NCI-H524 (cell line): ENCODE measurements around the gene NAT9.
A peak's percentile ranks its signal among the peaks of the same experiment; 100 is the strongest.

ENCODE experiments used
- DNase-seq, 2 experiments: peaks; one replicate each; lab custom pipeline; 2025; lab: John Stamatoyannopoulos, UW

NAT9 gene

DNA sequence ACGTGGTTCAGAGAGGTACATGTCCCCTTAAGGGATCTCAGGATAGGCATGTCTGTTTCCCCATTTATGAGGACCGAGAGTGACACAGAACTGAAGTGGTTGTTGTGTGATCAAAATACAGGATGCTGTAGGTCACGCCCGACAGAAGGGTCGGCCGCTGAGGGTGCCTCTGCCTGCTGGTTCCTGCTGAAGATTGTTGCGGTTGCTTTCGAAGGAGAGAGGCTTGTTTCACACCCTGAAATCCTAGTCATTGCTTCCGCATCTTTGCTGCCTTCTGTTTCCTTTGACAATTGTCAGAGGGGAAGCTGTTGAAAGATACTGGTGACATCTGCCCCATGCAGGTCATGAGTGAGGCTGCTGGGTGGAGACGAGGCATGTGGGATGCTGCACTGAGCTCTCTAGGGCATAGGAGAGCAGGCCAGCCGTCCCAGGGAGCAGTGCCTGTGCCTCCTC, 3.8 kb upstream of the NAT9 start:
- no peak for DNase-seq

DNA sequence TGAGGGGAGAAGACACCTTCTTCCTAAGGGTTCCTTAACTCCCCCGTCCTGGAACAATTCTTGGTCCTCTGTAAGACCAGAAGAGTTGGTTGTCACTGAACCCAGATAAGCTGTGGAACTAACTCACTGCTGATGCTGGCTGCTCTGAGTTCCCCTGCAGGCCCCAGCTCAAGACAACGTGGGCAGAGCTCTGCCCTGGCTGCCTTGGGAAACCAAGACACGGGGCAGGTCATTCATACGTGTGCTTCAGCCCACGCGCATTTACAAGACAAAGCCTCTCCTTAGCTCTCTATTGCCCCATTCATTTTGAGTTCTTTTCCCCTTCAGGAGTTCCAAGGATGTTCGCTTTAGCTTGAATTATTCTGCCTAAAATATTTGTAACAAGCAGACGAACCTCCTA, 3.4 kb upstream of the NAT9 start:
- no peak for DNase-seq

DNA sequence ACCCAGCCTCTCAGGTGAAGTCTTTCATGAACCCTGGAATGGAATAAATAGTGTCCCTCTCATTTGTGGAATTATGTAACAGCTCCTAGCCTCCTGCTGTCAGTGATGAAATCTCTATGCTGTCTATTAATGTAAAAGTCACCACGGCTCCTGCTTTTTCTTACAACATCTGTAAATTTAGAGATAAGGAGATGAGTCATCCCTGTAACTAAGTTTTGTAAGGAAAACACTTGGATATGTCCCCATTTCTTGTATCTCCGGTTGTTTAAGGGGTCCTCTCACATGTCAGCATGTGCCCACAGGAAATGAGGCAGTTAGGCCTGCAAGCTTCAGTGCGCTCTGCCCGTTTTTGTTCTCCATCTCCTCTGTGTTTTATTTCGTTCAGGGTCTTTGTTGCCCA, 2.8 kb upstream of the NAT9 start:
- DNase-seq = no peak

DNA sequence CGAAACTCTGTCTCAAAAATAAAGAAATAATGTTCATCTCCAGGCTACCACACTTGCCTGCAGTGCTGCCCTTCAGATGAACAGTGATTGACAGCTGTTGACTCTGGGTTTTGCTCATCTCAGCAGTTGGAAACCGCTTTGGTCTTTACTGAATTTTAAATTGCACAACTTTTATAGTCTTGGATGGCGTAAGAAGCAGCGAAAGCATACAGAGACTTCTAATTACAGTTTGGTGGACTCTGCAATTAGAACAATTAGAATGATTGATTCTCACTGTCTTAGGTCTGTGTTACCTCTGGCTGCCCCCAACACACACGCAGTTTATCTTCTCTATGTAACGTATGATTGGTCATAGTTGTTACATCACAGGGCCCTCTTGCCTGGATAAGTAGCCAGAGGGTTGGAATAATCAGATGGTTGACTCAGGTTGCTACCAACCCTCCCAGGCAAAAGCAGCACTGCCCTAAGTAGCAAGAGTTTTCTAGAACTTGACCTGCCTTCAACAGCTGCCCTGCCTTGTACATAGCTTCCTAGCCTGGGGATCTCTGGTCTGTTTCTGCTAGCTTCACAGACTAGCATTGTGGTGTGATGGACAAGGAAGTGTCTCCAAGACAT, 1.9 kb upstream of the NAT9 start:
- DNase-seq = no peak

DNA sequence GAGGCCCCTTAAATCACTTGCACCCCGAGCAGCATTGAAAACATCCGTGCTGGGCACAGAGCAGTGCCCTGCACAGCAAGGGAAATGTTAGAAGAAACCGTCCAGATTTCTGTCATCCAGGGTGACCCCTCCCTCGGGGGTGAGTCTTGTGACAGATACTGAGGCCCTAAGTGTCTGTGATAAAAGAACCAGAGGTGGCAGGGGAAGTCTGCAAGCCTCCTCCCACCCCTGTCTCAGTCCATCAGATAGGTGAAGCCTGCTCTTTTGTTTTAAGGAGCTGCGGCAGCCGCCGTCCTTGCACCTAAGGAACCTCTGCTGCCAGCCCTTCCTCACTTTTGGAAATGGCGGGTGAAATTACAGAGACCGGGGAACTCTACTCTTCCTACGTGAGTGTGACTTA, 845 bp upstream of the NAT9 start:
- DNase-seq = no peak

DNA sequence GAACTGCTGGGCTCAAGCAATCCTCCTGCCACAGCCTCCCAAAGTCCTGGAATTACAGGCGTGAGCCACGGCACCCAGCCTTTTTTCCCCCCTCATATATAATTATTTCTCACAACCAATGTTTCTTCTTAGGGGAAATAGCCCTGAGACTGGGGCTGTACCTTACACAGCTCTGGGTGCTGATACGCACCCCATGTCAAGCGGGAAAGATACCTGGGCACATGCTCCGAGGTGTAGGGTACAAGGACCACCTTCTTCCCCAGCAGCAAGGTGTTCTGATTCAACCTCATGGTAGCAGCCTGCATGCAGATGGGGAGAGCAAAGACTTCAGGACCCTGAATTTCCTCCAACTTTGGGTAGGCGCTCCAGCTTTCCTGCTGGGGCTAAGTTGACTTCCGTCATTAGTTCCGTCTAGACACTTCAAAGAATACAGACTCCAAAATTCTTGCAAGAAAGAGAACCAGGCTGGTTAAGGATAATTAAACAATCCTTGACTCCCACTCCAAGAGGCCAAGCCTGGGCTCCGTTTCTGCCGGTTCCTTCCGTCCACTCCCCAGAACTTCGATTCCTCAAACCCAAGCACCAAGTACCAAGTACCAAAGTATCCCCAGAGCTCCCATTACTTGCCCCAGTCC, 619 bp downstream of the NAT9 start:
- DNase-seq = no peak

DNA sequence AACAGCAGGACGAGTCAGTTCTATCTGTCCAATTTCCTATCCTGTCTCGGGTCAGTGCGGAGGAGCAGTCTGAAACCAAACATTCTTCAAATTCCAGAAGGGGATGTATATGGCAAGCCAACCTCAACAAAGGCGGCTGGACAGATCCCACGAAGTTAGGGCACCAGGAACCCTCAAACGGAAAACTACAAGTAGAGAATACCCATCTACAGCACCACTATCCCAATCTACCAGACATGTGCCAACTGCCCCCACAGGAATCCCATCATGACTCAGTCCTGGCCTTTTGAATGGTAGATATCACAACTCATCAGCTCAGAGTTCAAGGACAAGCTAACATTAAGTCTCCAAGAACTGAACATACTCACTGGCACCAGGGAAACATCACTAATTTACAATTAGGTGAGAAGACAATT, 2.3 kb downstream of the NAT9 start:
- DNase-seq = no peak

DNA sequence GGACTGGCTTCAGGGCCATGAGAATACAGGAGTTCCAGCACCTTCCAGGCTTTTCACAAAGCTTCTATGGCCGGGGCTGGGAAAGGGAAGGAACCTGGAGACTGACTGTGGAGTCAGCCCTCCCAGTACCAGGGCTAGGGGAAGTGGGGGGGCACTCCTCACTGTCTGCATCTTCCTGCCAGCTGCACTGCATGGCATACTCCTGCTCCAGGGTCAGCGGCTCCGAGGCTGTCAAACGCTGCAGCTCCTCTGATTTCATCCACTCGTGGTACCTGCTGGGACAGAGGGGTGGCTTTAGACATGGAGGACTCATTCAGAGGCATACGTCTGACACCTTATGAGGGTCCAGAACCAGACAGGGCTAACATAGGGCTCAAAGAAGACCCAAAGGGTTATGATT, 2.7 kb downstream of the NAT9 start:
- no peak for DNase-seq

DNA sequence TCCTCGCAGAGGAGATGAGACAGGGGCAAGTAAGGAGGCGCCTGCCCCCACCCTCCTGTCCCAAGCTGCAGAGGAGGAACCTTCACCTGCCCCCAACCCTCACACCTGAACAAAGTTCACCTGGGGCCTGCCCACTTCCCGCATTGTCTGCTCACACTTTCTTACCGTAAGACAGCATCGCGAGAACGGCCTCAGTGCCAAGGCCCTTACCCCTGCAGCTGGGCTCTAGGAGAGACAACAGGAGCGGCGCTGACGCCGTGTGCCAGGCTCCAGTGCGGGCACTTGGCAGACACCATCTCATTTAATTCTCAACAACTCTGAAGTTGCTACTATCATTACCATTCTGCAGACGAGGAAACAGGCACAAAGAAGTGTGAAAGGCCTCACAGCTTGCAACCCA, 4.1 kb downstream of the NAT9 start:
- DNase-seq = no peak

DNA sequence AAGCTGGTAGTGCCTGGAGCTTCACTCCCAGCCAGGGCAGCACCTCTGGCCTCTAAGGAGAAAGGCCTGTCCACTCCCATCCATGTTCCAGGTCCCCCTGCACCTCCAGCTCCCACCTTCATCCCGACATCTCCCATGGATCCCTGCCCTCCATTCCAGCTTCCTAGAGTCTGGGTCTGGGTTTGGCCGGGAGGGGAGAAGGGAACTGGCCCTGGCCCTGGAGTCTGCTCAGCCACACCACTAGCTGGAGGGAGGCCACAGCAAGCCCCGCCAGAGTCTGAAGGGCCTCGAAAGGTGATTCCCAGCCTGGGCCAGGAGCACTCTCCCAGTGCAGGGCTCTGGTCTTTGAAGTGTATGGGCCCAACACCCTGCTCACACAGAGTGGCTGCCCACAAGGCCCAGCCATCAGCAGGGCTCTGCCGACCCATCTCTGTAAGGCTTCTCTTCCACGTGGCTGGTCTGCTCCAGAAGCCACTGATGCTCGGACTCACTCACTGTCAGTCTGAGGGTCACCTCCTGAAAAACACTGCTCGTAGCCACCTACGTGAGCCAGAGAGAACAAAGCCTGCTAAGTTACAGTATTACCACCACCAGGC, 4.7 kb downstream of the NAT9 start:
- no peak for DNase-seq

DNA sequence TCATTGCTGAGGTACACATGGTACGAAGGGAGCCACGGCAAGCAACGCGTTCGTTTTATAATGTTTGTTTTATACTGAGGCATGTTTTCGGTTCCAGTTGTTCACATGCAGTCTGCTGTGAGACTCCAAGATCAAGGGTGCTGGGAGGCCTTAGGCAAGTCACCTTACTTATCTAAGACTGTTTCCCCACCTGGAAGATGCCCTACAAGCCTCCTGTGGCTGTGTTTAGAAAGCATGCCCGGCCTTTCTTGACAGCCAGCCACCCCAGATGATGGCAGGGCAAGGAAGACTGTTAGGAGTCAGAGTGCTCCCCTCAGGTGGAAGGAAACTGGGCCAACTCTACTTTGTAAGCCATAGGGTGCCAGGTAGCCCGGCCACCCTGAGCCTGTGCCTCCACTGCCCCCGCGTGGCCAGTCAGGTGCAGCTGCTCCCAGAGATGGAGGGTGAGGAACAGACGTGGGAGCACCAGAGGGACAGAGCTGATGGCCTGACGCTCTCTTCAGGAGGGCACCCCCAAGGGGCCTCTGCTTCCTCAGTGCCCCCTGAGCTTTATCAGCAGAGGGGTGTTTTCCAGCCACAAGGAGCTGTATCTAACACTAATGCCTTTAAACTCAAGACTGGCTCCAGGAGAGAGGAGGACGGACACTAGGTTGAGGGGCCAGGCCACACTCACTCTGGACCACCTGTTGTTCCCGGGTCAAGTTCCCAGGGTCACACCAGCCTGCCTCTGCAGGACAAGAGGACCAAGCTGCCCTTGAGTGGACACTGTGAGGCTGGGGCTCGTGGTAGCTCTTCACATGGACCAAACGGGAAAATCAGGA, 5.4 kb downstream of the NAT9 start:
- peak; percentile 58 to 77 for DNase-seq

DNA sequence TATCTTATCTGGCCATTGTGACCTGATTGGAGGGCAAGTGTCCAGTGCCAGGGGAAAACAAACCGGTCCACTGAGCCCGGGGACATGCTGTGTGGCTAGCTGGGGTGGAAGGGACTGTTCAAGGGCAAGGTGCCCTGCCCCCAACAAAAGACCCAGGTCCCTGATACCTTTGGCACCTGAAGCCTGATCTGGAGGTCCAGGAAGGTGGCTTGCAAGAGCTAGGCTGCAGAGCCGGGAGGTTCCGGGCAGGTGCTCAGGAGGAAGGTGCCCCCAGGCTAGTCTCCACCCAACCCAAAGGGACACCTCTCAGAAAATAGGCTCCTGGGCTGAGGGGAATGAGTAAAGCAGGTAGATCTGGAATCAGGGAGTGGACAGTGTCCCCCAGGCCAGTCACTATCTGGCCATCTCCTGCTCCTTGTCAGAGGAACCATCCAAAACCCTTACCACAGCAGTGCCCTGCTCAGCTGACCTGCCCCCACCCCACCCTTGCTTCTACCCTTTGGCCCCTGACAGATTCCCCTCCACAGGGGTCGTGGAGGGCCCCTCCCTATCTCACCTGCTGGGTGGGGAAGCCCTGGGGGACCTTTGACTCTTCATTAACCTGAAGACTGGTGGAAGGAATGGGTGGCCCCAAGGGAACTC, 6.2 kb downstream of the NAT9 start:
- DNase-seq = no peak

DNA sequence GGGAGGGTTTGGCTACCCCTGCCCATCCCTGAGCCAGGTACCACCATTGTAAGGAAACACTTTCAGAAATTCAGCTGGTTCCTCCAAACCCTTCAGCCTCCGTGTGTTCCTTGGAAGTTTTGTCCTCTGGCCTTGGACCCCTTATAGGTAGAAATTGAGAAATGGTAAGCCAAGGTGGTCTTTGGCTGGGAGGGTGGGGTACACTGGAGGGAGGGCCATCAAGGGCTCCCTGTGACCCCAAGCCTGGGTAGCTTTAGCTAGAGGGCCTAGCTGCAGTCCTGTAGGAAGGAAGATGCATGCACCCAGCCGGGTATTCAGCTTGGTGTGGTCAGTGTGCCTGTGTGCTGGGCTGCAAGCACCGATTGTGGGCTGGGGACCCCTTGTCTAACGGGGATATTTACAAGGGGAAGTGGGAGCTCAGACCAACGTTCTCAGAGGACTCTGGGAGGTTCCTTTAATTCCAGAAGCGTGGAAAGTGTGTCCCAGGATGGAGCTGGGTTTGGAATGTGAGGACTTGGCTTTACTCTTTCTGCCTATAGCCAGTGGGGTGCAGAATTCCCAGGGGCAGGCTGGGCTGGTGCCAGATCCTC, 6.8 kb downstream of the NAT9 start:
- DNase-seq = no peak

DNA sequence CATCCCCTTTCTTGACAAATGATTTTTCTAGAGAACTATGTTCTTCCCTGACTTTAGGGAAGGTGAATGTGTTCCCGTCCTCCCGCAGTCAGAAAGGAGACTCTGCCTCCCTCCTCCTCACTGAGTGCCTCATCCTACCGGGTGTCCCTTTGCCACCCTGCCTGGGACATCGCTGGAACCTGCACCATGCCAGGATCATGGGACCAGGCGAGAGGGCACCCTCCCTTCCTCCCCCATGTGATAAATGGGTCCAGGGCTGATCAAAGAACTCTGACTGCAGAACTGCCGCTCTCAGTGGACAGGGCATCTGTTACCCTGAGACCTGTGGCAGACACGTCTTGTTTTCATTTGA, 7.4 kb downstream of the NAT9 start:
- no peak for DNase-seq

DNA sequence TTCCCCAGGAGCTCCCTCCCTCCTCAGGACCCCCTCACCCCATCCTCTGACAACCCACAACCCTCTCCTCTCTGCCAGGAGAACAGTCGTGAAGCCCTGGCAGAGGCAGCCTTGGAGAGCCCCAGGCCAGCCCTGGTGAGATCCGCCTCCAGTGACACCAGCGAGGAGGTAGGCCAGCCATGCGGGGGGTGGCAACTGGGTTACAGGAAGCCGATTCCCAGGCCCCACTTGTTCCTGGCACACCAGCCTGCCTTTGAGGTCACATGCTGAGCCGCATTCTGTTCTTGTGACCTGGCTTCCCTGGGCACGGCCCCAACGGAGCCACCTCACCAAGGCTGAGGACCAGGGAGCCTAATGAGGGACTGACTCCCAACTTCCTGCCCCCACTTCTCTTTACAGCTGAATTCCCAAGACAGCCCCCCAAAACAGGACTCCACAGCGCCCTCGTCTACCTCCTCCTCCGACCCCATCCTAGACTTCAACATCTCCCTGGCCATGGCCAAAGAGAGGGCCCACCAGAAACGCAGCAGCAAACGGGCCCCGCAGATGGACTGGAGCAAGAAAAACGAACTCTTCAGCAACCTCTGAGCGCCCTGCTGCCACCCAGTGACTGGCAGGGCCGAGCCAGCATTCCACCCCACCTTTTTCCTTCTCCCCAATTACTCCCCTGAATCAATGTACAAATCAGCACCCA, 7.9 kb downstream of the NAT9 start:
- DNase-seq = no peak

DNA sequence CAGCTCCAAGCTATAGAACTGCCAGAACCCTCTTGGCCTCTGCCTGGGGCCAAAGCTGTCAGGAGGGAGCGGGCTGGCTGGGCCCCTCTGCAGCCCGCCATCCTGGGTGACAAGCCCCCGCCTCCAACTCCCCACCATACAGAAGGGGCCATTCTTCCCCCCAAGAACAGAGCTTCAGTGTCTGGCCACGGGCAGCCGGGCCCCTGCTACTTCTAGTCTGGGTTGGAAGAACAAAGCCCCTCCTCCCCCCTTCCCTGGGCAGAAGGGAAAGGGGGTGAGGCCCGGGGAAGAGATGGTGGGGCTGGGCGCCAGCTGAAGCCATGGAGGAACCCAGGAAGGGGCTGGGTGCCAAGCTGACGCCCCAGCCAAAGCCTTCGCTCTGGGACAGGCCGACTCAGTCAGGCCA, 9.0 kb downstream of the NAT9 start:
- DNase-seq = no peak

DNA sequence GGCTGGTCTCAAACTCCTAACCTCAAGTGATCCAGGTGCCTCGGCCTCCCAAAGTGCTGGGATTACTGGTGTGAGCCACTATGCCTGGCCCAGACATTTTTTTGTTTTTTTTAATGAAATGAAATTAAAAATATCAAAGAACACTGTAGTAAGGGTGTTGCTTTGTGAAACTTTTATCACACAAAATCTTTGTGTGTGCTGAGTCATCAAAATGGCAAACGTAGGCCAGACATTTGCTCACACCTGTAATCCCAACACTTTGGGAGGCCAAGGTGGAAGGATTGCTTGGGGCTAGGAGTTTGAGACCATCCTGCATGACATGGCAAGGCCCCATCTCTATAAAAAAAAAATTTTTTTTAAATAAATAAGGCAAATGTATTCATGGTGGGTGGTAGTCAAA, 9.7 kb downstream of the NAT9 start:
- no peak for DNase-seq

DNA sequence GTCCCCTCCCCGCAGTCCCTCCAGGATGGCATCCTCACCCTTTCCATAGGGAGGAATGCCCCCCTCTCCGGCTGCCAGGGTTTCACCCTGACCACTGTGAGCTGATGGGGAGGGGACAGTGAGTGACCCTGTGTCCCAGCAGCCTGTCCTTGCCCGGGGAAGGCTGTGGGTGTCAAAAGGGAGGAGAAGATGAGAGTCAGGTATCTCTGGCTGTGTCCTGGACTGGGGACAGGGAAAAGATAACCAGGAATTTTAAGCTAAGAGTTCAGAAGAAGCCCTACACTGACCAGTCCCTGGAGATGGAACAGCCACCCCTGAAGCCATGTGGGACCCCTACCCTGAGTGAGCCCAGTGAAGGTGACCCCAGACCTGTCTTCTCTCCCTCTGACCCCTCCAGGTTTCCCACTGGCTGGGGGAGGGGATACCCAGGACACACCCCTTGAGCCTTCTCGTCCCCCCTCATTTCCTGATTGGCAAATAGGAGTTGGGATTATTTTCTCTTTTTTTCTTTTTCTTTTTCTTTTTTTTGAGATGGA, 11.3 kb downstream of the NAT9 start:
- no peak for DNase-seq

DNA sequence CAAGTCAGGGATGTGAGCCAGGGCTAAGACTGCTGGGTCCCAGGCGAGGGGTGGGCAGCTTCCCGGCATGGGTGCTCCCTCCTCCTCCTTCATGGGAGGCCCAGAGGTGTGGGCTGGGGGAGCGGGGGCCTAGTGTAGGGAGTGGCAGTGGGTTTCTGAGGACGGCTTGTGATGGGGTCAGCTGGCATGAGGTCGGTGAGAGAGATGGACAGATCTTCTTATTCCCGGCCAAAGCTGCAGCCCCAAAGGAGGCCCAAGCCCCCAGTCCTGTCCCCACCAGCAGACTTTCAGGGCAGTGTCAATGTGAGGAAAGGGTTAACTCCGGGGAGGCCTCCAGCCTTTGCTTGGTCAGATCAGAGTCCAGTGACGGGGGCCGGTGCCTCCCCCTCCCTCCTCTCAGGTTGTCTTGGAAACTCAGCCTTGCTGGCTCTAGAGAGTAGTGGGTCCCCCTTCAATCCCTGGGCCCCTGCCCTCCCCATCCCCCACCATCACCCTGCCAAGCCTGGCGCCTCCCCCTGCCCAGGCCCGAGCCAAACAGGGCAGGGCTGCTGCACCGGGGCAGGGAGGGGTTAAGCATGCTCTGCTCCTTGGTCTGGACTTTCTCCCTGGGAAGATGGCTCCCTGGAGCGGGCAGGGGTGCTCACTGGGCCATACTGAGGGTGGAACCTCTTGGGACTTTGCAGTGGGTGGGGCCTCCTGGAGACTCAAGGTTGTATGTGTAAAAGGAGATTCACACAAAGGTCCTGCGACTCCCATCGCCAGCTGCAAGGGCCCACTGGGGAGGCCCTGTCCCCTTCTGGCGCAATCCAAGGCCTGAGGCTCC, 12.4 kb downstream of the NAT9 start:
- no peak for DNase-seq

DNA sequence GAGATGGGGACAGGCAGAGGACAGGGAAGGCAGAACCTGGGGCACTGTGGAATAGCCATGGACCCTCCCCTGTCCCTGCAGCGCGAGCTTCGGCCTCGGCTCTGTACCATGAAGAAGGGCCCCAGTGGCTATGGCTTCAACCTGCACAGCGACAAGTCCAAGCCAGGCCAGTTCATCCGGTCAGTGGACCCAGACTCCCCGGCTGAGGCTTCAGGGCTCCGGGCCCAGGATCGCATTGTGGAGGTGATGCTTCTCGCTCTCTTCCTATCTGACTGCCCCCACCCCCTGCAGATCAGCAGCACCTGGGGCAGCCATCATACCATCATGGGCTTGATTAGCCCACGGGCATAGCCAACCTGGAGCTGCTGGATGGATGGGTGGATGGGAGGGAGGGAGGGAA, 14.2 kb downstream of the NAT9 start:
- no peak for DNase-seq
